Fibroblast of skin of left biceps (primary cell): ENCODE measurements around the gene TET2.
"Not testable (repeated sequence)": the region's sequence is repeated elsewhere in the genome, so short reads cannot be mapped to it uniquely, and the experiment has no call there.

Experiments
- DNase-seq, 2 experiments: peaks; one replicate each; pipeline ENCODE4 v3.0.0-alpha.2; 2013; ENCODE audit warnings: low read depth in 2 of 2

The TET2 gene

GRCh38 chr4:105288121-105288520 lies 141.4 kb downstream of the TET2 start:
- no peak for DNase-seq

DNA sequence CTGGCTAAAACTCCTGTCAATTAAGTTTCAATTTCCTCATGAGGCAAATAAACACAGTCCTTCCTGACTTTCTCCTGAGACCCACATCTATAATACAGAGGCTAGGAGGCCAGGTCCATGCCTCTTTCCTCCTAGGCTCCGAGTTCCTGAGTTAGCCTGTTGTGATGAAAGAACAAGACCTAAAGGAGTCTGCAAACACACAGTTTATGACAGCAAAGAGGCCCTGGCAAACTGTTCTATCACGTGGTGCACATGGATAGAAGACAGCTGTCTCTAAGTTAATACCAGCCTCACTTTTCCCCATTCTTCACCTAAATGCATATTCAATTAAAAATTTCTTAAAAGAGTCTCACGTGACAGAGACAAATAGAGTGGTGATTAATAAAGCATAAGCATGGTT lies 145.2 kb downstream of the TET2 start:
- no peak for DNase-seq

- DNase-seq: no peak
These were observed 146.7 kb downstream of the TET2 start for GRCh38 chr4:105293360-105293759.

DNA sequence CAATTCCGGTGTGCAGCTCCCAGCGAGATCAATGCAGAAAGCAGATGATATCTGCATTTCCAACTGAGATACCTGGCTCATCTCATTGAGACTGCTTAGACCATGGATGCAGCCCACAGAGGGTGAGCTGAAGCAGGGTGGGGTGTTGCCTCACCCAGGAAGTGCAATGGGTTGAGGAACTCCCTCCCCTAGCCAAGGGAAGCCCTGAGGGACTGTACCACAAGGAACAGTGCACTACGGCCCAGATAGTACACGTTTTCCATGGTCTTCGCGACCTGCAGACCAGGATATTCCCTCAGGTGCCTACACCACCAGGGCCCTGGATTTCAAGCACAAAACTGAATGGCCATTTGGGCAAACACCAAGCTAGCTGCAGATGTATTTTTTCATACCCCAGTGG lies 150.0 kb downstream of the TET2 start:
- no peak for DNase-seq

- DNase-seq: not testable (repeated sequence)
These were observed 152.4 kb downstream of the TET2 start for GRCh38 chr4:105299027-105299426.

DNA sequence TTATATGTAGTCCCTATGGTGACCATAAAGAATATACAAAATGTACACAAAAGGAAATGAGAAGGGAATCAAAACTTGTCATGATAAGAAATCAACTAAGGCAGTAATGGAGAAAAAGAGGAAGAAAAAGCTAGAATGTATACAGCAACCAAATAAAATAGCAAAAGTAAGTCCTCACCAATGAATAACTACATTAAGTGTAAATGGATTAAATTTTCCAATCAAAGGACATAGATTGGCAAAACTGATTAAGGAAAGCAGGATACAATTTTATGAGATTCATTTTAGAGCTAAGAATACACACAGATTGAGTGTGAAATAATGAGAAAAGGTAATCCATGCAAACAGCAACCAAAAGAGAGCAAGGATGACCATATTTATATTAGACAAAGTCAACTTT lies 157.4 kb downstream of the TET2 start:
- DNase-seq: no peak

DNA sequence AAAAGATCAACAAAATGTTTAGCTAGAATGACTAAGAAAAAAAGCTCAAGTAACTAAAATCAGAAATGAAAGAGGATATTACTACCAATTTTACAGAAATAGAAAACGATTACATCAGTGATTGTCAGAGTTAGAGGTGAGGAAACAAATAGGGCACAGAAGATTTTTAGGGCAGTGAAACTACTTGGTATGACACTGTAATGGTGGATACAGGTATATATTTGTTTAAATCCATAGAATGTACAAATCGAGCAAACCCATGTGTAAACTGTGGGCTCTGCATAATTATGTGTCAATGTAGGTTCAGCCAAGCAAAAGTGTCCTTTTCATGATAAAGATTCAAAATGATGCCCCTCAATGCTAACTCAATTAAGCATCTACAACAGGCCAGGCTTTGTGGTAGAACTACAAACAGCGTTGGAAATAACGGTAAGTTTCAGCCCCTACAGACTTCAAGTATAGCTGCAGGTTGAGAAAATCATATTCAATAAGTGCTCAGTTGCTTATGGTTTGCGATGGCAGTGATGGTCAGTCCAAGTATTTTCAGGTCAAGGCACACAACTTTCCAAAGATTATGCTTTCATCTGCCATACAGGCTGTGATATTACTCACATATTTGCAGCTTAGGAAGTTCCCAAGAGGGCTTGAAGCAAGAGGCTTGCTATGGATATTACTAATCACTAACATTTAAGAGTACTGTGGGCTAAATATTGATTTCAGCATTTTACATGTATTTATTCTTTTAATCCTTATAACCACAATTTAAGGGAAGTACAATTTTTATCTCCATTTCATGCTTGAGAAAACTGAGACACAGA lies 158.6 kb downstream of the TET2 start:
- no peak for DNase-seq

DNA sequence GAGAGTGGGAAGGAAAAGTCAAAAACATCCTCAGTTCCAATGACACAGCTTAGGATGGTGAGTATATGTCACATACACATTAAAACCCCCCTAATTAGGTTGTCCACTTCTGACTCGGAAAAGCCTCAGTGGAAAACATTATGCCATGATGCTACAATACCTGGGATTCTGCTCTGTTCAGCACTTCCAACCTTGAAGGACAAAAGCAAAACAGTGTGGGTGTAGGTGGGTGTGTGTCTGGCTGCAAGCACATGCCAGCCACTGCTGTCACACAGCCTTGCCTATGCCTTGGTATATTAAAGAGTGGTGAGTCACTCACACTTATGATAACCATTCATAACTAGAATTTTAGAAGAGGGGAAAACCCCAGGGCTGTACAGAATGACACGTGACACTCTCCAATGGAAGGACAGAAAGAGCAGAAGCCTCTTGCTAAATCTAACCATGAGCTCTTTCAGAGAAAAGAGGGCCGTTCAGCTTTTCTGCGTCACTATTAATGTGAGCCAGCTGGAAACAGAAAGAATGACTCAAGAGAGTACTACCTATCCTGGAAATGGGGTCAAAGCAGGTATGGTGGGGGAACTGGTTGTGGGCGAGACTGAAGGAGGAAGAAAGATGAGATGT lies 159.6 kb downstream of the TET2 start:
- DNase-seq: no peak

DNA sequence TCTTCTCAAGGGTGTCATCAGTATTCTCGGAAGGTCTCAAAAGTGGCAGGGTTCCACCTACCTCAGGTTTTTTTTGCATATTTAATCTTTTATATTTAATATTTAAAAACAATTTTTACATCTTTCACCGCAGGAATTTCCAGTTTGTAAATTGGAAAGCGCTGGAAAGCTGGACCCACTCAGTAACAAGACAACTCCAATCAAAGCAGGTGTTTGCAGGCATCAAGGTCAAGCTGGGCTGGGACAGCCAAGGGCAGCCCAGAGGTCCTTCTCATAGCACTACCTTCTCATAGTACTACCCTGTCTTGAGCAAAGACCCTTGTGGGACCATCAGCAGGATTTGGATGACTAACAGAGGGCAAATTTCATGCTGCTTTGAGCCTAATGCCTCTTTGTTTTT lies 160.1 kb downstream of the TET2 start:
- no peak for DNase-seq

DNA sequence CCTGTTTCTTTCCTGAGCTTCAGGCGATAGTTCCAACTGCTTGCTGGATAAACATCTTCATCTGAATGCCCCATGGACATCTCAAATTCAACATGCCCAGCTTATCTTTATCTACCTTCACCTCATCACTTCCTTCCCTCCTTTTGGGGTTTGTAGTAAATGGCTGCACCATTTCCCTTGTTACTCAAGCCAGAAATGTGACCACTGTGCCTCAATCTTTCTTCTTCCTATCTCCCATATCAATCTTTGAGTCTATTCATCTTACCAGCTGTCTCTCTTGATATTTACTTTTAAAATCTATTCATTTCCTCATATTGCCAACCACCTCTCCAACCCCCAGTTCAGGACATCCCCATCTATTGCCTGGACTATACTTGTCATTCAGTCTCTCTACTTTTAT lies 171.8 kb downstream of the TET2 start:
- DNase-seq: no peak

- DNase-seq: no peak
These were observed 180.5 kb downstream of the TET2 start for GRCh38 chr4:105327222-105327621.

- no peak for DNase-seq
These were observed 181.3 kb downstream of the TET2 start for GRCh38 chr4:105327956-105328355.

GRCh38 chr4:105329081-105329480 lies 182.4 kb downstream of the TET2 start:
- no peak for DNase-seq
